H9 (cell line): ENCODE results near the gene WIPI1. TPM values are rescaled to one million over a fixed set of nuclear protein-coding genes. Genes with fewer than 3 reads are reported as not detected.

Experiments used
- DNase-seq: peaks from one replicate; pipeline ENCODE4 v3.0.0-alpha.2; 2017
- H2AFZ ChIP-seq: one replicate; pipeline ENCODE4 v1.6.1; 2013; ENCODE audit warnings: mild to moderate bottlenecking, low read length, control low read depth, moderate library complexity
- H2AK5ac ChIP-seq: 2 replicates; pipeline ENCODE4 v1.6.1; 2013; ENCODE audit warnings: low read length, control low read depth, mixed read lengths; ENCODE audit not compliant: insufficient read length
- H2BK120ac ChIP-seq: one replicate; pipeline ENCODE4 v1.6.1; 2013; ENCODE audit warnings: low read depth, mild to moderate bottlenecking, low read length, control low read depth, inconsistent platforms; ENCODE audit not compliant: poor library complexity, severe bottlenecking
- H2BK12ac ChIP-seq: 2 replicates; pipeline ENCODE4 v1.6.1; 2013; ENCODE audit warnings: low read length, control low read depth, mixed read lengths, low read depth; ENCODE audit not compliant: insufficient read length
- H2BK15ac ChIP-seq: 2 replicates; pipeline ENCODE4 v1.6.1; 2013; ENCODE audit warnings: low read depth, low read length, control low read depth
- H2BK20ac ChIP-seq: one replicate; pipeline ENCODE4 v1.6.1; 2013; ENCODE audit warnings: low read depth, mild to moderate bottlenecking, low read length, control low read depth, inconsistent platforms; ENCODE audit not compliant: poor library complexity, severe bottlenecking
- H2BK5ac ChIP-seq: 2 replicates; pipeline ENCODE4 v1.6.1; 2013; ENCODE audit warnings: low read length, control low read depth, mixed read lengths; ENCODE audit not compliant: insufficient read length
- H3K14ac ChIP-seq: 2 replicates; pipeline ENCODE4 v1.6.1; 2013; ENCODE audit warnings: low read length, control low read depth; ENCODE audit not compliant: insufficient read depth
- H3K18ac ChIP-seq: 2 replicates; pipeline ENCODE4 v1.6.1; 2013; ENCODE audit warnings: low read depth, mild to moderate bottlenecking, mixed read lengths, low read length, control low read depth; ENCODE audit not compliant: insufficient read length
- H3K23ac ChIP-seq: 2 replicates; pipeline ENCODE4 v1.6.1; 2013; ENCODE audit warnings: low read length, control low read depth, mixed read lengths, low read depth; ENCODE audit not compliant: insufficient read length
- H3K23me2 ChIP-seq: 2 replicates; pipeline ENCODE4 v1.6.1; 2013; ENCODE audit warnings: low read depth, mild to moderate bottlenecking, mixed read lengths, low read length, control low read depth; ENCODE audit not compliant: insufficient read length, poor library complexity, severe bottlenecking
- H3K27ac ChIP-seq: 2 replicates; pipeline ENCODE4 v1.5.1; 2013; ENCODE audit warnings: low read length, control low read depth, mixed read lengths, low read depth; ENCODE audit not compliant: insufficient read length
- H3K27me3 ChIP-seq: 2 replicates; pipeline ENCODE4 v1.6.1; 2013; ENCODE audit warnings: low read length, control low read depth, inconsistent platforms; ENCODE audit not compliant: insufficient read depth
- H3K4ac ChIP-seq: 2 replicates; pipeline ENCODE4 v1.6.1; 2013; ENCODE audit warnings: low read depth, mild to moderate bottlenecking, control low read depth, inconsistent platforms, low read length, moderate library complexity
- H3K4me1 ChIP-seq: 2 replicates; pipeline ENCODE4 v1.6.1; 2013; ENCODE audit warnings: low read length, control low read depth, inconsistent platforms; ENCODE audit not compliant: insufficient read depth
- H3K4me2 ChIP-seq: 2 replicates; pipeline ENCODE4 v1.6.1; 2013; ENCODE audit warnings: low read length, control low read depth, mixed read lengths; ENCODE audit not compliant: insufficient read length, insufficient read depth
- H3K56ac ChIP-seq: 2 replicates; pipeline ENCODE4 v1.6.1; 2013; ENCODE audit warnings: low read depth, mild to moderate bottlenecking, mixed read lengths, low read length, control low read depth; ENCODE audit not compliant: insufficient read length
- H3K79me1 ChIP-seq: 2 replicates; pipeline ENCODE4 v1.6.1; 2013; ENCODE audit warnings: low read depth, mild to moderate bottlenecking, moderate library complexity, low read length, control low read depth, inconsistent platforms; ENCODE audit not compliant: insufficient read depth, poor library complexity, severe bottlenecking
- H3K79me2 ChIP-seq: 2 replicates; pipeline ENCODE4 v1.6.1; 2013; ENCODE audit warnings: low read length, control low read depth, inconsistent platforms; ENCODE audit not compliant: insufficient read depth
- H3K9ac ChIP-seq: 2 replicates; pipeline ENCODE4 v1.6.1; 2013; ENCODE audit warnings: low read length, control low read depth, mixed read lengths; ENCODE audit not compliant: insufficient read length; ENCODE audit errors: extremely low read depth
- H3K9me3 ChIP-seq: one replicate; pipeline ENCODE4 v1.6.1; 2013; ENCODE audit warnings: low read depth, low read length, inconsistent platforms; ENCODE audit not compliant: control insufficient read depth
- H3T11ph ChIP-seq: one replicate; pipeline ENCODE4 v1.6.1; 2013; ENCODE audit warnings: mild to moderate bottlenecking, low read length, control low read depth, inconsistent platforms
- H4K20me1 ChIP-seq: one replicate; pipeline ENCODE4 v1.6.1; 2013; ENCODE audit not compliant: control insufficient read depth, insufficient read length, insufficient read depth
- H4K5ac ChIP-seq: 2 replicates; pipeline ENCODE4 v1.6.1; 2013; ENCODE audit warnings: low read depth, mild to moderate bottlenecking, mixed read lengths, low read length, control low read depth; ENCODE audit not compliant: insufficient read length
- H4K8ac ChIP-seq: replicated peaks from 2 replicates; pipeline ENCODE4 v1.6.1; 2013; ENCODE audit warnings: low read length, control low read depth, mixed read lengths, low read depth; ENCODE audit not compliant: insufficient read length
- H4K91ac ChIP-seq: 2 replicates; pipeline ENCODE4 v1.6.1; 2013; ENCODE audit warnings: low read depth, mild to moderate bottlenecking, moderate library complexity, mixed read lengths, low read length, control low read depth; ENCODE audit not compliant: insufficient read length
- H3K27ac Mint-ChIP-seq, 3 experiments: 2 replicates in 2 of 3; 3 replicates in 1 of 3; pipeline ENCODE4 v1.8.0; 2020 to 2021; ENCODE audit warnings: mixed read lengths in 3 of 3, mild to moderate bottlenecking in 1 of 3, moderate library complexity in 1 of 3
- H3K27me3 Mint-ChIP-seq: 2 replicates; pipeline ENCODE4 v1.8.0; 2021; ENCODE audit warnings: low read depth, mild to moderate bottlenecking, moderate library complexity, mixed read lengths
- H3K36me3 Mint-ChIP-seq, 3 experiments: 2 replicates in 2 of 3; 3 replicates in 1 of 3; pipeline ENCODE4 v1.8.0; 2020 to 2021; ENCODE audit warnings: low read depth in 3 of 3, mixed read lengths in 3 of 3; ENCODE audit not compliant: insufficient read depth in 1 of 3
- H3K4me1 Mint-ChIP-seq, 2 experiments: 2 replicates each; pipeline ENCODE4 v1.8.0; 2020; ENCODE audit warnings: mixed read lengths in 2 of 2
- H3K4me3 Mint-ChIP-seq, 2 experiments: 2 replicates in 1 of 2; 3 replicates in 1 of 2; pipeline ENCODE4 v1.8.0; 2020 to 2021; ENCODE audit warnings: mild to moderate bottlenecking in 2 of 2, mixed read lengths in 2 of 2, moderate library complexity in 1 of 2
- H3K9me3 Mint-ChIP-seq, 2 experiments: 2 replicates in 1 of 2; 3 replicates in 1 of 2; pipeline ENCODE4 v1.8.0; 2020; ENCODE audit warnings: mild to moderate bottlenecking in 2 of 2, mixed read lengths in 2 of 2, moderate library complexity in 1 of 2
- CTCF ChIP-seq: fragments of 200-600 bp; sonication (generic); conservative IDR thresholded peaks from 3 replicates; pipeline ENCODE4 v1.8.0; 2021; ENCODE audit warnings: antibody characterized with exemption, mild to moderate bottlenecking
- WGBS: extraction: QIAGEN DNeasy Blood & Tissue Kit; methylation state at CpG from one replicate; pipeline ENCODE4 v1.1.7; 2013; ENCODE audit warnings: missing lambda C conversion rate, low lambda C conversion rate, mixed read lengths; ENCODE audit not compliant: insufficient read length; ENCODE audit errors: extremely low coverage; 5-methylcytosine and 5-hydroxymethylcytosine counted together
- total RNA-seq: library from RNA; stranded (reverse); gene quantifications from 2 replicates; pipeline ENCODE4 v1.2.1, GENCODE V29; 2021

The WIPI1 gene
- total RNA-seq, 1 experiment from 2014 or later: 15.4 TPM

DNA sequence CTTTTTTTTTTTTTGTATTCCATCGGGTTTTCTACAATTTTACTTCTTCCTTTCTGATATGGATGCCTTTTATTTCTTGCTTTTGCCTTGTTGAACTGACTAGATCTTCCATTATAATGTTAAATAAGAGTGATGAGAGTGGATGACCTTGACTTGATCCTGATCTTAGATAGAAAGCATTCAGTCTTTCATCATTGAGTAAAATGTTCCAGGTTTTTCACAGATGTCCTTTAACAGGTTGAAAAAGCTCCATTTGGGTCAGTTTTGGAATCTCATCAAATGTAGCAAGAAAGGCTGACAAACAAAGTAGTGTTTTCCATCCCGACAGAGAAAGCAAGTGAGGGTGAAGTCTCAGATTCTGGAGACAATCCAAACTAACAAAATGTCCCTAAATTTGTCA lies 27.2 kb upstream of the WIPI1 start:
- H3K36me3 Mint-ChIP-seq: no peaks in the 10 kb centered on the region
- no peak for TF ChIP-seq CTCF
- no peak overlapping the region for H2BK5ac ChIP-seq
- no peak overlapping the region for H3K4me2 ChIP-seq
- no peak overlapping the region for H3K18ac ChIP-seq
- peaks cover 4 to 5% of the 10 kb centered on the region in 2 experiments; a peak in 3 of 4 replicates for H3K4me1 Mint-ChIP-seq
- H2BK120ac ChIP-seq: no peak overlapping the region
- no peak overlapping the region for H3K27ac ChIP-seq
- no peaks in the 10 kb centered on the region for H3K23me2 ChIP-seq
- no peaks in the 10 kb centered on the region for H3K9me3 ChIP-seq
- no peaks in the 10 kb centered on the region for H4K20me1 ChIP-seq
- H4K91ac ChIP-seq: no peak overlapping the region
- H2BK12ac ChIP-seq: no peak overlapping the region
- no peak overlapping the region for H2BK15ac ChIP-seq
- no peaks in the 10 kb centered on the region for H3K9me3 Mint-ChIP-seq
- H3K4ac ChIP-seq: no peak overlapping the region
- no CpG with 5 or more reads among the region's 2 CpGs for WGBS
- no peak overlapping the region for H2AFZ ChIP-seq
- H3K14ac ChIP-seq: no peak overlapping the region
- no peaks in the 10 kb centered on the region for H3K4me1 ChIP-seq
- no peak overlapping the region for H3K9ac ChIP-seq
- no peak overlapping the region for H2AK5ac ChIP-seq
- no peak overlapping the region for H4K8ac ChIP-seq
- H4K5ac ChIP-seq: no peak overlapping the region
- H3K27me3 Mint-ChIP-seq: peaks cover 5% of the 10 kb centered on the region; the same call in 1 of the 2 replicates
- no peak overlapping the region for H3K23ac ChIP-seq
- no peak overlapping the region for H2BK20ac ChIP-seq
- H3K27ac Mint-ChIP-seq: no peak overlapping the region
- no peak overlapping the region for H3K56ac ChIP-seq
- no peak overlapping the region for H3K4me3 Mint-ChIP-seq
- no peak for DNase-seq
- H3K79me1 ChIP-seq: no peaks in the 10 kb centered on the region
- H3K79me2 ChIP-seq: no peaks in the 10 kb centered on the region
- H3K27me3 ChIP-seq: no peaks in the 10 kb centered on the region
- H3T11ph ChIP-seq: no peak overlapping the region
